ENCODE results near the gene RANBP6. TPM values are rescaled to one million over a fixed set of nuclear protein-coding genes. Genes with fewer than 3 reads are reported as not detected.

The RANBP6 gene
- polyA plus RNA-seq, 1 donor from 2014 or later = 47.6 TPM

- Histone ChIP-seq H3K9me3 (ENCODE audit: low read length) (no peaks in the 10 kb centered on the region), H3K4me3 (ENCODE audit: low read length) (no peak overlapping the region), H2AFZ (ENCODE audit: low read depth, low read length) (no peak overlapping the region), H3K36me3 (ENCODE audit: insufficient read depth, low read length) (no peaks in the 10 kb centered on the region), H3K27me3 (ENCODE audit: insufficient read depth, low read depth, low read length) (no peaks in the 10 kb centered on the region), H4K20me1 (ENCODE audit: insufficient read depth) (no peaks in the 10 kb centered on the region), H3K9me2 (ENCODE audit: insufficient read depth, low read length) (no peaks in the 10 kb centered on the region), H3K79me2 (replicated peaks; ENCODE audit: insufficient read depth, low read length) (peaks cover 49% of the 10 kb centered on the region), H3F3A (ENCODE audit: insufficient read depth, low read length, poor library complexity, severe bottlenecking) (no peaks in the 10 kb centered on the region), H3K27ac (ENCODE audit: low read length) (no peak overlapping the region), H3K4me2 (ENCODE audit: low read length) (no peak overlapping the region), H3K9ac (ENCODE audit: low read length) (no peak overlapping the region)
- TF ChIP-seq EZH2 (IDR thresholded peaks at IDR 0.05; ENCODE audit: borderline replicate concordance, insufficient read depth, low read length, poor library complexity, severe bottlenecking) (no peak), SMC3 (conservative IDR thresholded peaks at IDR 0.05; ENCODE audit: poor library complexity) (no peak), MXI1 (conservative IDR thresholded peaks at IDR 0.05; ENCODE audit: poor library complexity, severe bottlenecking) (no peak), CTCF (IDR thresholded peaks at IDR 0.05; ENCODE audit: poor library complexity, severe bottlenecking) (no peak), POLR2AphosphoS5 (IDR thresholded peaks at IDR 0.05) (no peak), REST (IDR thresholded peaks at IDR 0.05; ENCODE audit: borderline replicate concordance) (no peak), EP300 (conservative IDR thresholded peaks at IDR 0.05; ENCODE audit: poor library complexity, severe bottlenecking) (no peak), RAD21 (conservative IDR thresholded peaks at IDR 0.05) (no peak), TAF1 (IDR thresholded peaks at IDR 0.05; ENCODE audit: low read depth) (no peak)
Observed at GRCh38 chr9:5994493-5994892, 20.9 kb downstream of the RANBP6 start.

DNA sequence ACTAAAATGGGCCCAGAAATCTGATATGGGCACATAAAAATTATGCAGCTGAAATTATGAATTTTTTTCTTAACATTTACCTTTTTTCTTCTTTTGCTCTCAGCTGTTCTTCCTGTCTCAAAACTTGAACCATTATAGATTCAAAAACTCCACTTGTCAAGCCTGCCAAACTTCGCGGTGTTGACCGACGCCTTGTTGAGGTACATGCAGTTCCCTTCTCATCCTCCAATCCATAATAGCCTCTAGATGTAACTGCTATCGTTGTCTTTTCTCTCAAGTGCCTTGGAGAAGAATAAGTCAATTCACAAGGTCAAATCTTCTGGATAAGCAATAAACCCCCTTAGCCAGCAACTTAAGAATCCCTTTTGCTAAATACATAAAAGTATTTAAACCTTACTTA lies 27.2 kb downstream of the RANBP6 start:
- Histone ChIP-seq H3K9me3 (ENCODE audit: low read length) (no peaks in the 10 kb centered on the region), H3K27me3 (ENCODE audit: insufficient read depth, low read depth, low read length) (no peaks in the 10 kb centered on the region), H2AFZ (ENCODE audit: low read depth, low read length) (no peak overlapping the region), H3K79me2 (replicated peaks; ENCODE audit: insufficient read depth, low read length) (peaks cover 18% of the 10 kb centered on the region), H3K9ac (ENCODE audit: low read length) (no peak overlapping the region), H3K4me2 (ENCODE audit: low read length) (no peak overlapping the region), H3K27ac (ENCODE audit: low read length) (no peak overlapping the region), H3K9me2 (ENCODE audit: insufficient read depth, low read length) (no peaks in the 10 kb centered on the region), H3F3A (ENCODE audit: insufficient read depth, low read length, poor library complexity, severe bottlenecking) (no peaks in the 10 kb centered on the region), H3K4me3 (ENCODE audit: low read length) (no peak overlapping the region), H4K20me1 (ENCODE audit: insufficient read depth) (no peaks in the 10 kb centered on the region), H3K36me3 (ENCODE audit: insufficient read depth, low read length) (no peaks in the 10 kb centered on the region)
- TF ChIP-seq POLR2AphosphoS5 (IDR thresholded peaks at IDR 0.05) (no peak), RAD21 (conservative IDR thresholded peaks at IDR 0.05) (no peak), SMC3 (conservative IDR thresholded peaks at IDR 0.05; ENCODE audit: poor library complexity) (no peak), EP300 (conservative IDR thresholded peaks at IDR 0.05; ENCODE audit: poor library complexity, severe bottlenecking) (no peak), CTCF (IDR thresholded peaks at IDR 0.05; ENCODE audit: poor library complexity, severe bottlenecking) (no peak), MXI1 (conservative IDR thresholded peaks at IDR 0.05; ENCODE audit: poor library complexity, severe bottlenecking) (no peak), TAF1 (IDR thresholded peaks at IDR 0.05; ENCODE audit: low read depth) (no peak), REST (IDR thresholded peaks at IDR 0.05; ENCODE audit: borderline replicate concordance) (no peak), EZH2 (IDR thresholded peaks at IDR 0.05; ENCODE audit: borderline replicate concordance, insufficient read depth, low read length, poor library complexity, severe bottlenecking) (no peak)

Data from neural cell (in vitro differentiated cells).